HepG2 (cell line): Measurements from ENCODE around the gene PML. TPM values are rescaled to one million over a fixed set of nuclear protein-coding genes. Genes with fewer than 3 reads are reported as not detected.

ENCODE experiments used
- AHR ChIP-seq: IDR thresholded peaks from 2 replicates; pipeline ENCODE4 v1.6.1; 2018; ENCODE audit warnings: missing genetic modification reagents, missing compliant biosample characterization
- GFI1 ChIP-seq: sonication (generic); formaldehyde crosslinking; IDR thresholded peaks from 2 replicates; pipeline ENCODE4 v1.5.0; 2020; ENCODE audit warnings: missing genetic modification reagents, mild to moderate bottlenecking, borderline replicate concordance
- HDAC1 ChIP-seq: sonication (generic); formaldehyde crosslinking; IDR thresholded peaks from 2 replicates; pipeline ENCODE4 v1.5.1; 2020; ENCODE audit warnings: mild to moderate bottlenecking, missing genetic modification reagents
- KLF16 ChIP-seq, 2 experiments: sonication (generic) in 1 of 2; formaldehyde crosslinking in 1 of 2; IDR thresholded peaks; 2 replicates each; pipeline versions ENCODE4 v1.6.1 to v1.8.0; 2016 to 2023; ENCODE audit warnings: missing genetic modification reagents in 2 of 2, missing compliant biosample characterization in 1 of 2
- MEF2D ChIP-seq: sonication (generic); formaldehyde crosslinking; IDR thresholded peaks from 2 replicates; pipeline ENCODE4 v1.5.1; 2020; ENCODE audit warnings: mild to moderate bottlenecking, missing genetic modification reagents
- NFYC ChIP-seq: IDR thresholded peaks from 2 replicates; pipeline ENCODE4 v1.6.1; 2016; ENCODE audit warnings: missing genetic modification reagents, missing compliant biosample characterization
- NR2F2 ChIP-seq: IDR thresholded peaks from 2 replicates; pipeline ENCODE4 v1.6.1; 2012; ENCODE audit warnings: low read depth, inconsistent platforms, borderline replicate concordance
- POLR2AphosphoS2 ChIP-seq: IDR thresholded peaks from 2 replicates; pipeline ENCODE4 v1.6.1; 2011; ENCODE audit warnings: low read depth, low read length, improper control_type of control experiment
- RFXANK ChIP-seq: IDR thresholded peaks from 2 replicates; pipeline ENCODE4 v1.6.1; 2016
- TOPORS ChIP-seq: sonication (generic); formaldehyde crosslinking; IDR thresholded peaks from 2 replicates; pipeline ENCODE4 v1.8.0; 2023; ENCODE audit warnings: mild to moderate bottlenecking, missing genetic modification reagents
- ZNF430 ChIP-seq: sonication (generic); formaldehyde crosslinking; IDR thresholded peaks from 2 replicates; pipeline ENCODE4 v1.9.0; 2021; ENCODE audit warnings: mild to moderate bottlenecking, missing genetic modification reagents
- ZNF879 ChIP-seq: sonication (generic); formaldehyde crosslinking; IDR thresholded peaks from 2 replicates; pipeline ENCODE4 v1.8.1; 2023; ENCODE audit warnings: missing genetic modification reagents
- polyA plus RNA-seq, 8 experiments: library from polyadenylated mRNA; depleted of rRNA in 3 of 8; stranded (reverse) in 7 of 8; unstranded in 1 of 8; fragments of >200 nt; fragmentation: Illumina TruSeq in 4 of 8; extraction: Trizol in 4 of 8; gene quantifications; 2 replicates each; pipeline versions ENCODE4 v1.2.1 to v1.2.3, GENCODE V29; 2011 to 2016; ENCODE audit warnings: low read depth in 4 of 8, missing spikeins in 1 of 8, mixed read lengths in 1 of 8; ENCODE audit not compliant: insufficient read depth in 1 of 8
- total RNA-seq, 5 experiments: library from RNA; depleted of rRNA; stranded (reverse); fragments of >200 nt; fragmentation: Illumina TruSeq; extraction: Trizol; gene quantifications; 2 replicates each; pipeline ENCODE4 v1.2.3, GENCODE V29; 2016; ENCODE audit warnings: low read depth in 1 of 5
- TF ChIP-seq, protein P1 (sequence below): sonication (generic); formaldehyde crosslinking; IDR thresholded peaks from 2 replicates; pipeline ENCODE4 v1.5.0; 2020; ENCODE audit warnings: missing genetic modification reagents
- TF ChIP-seq, protein P2 (sequence below): sonication (generic); formaldehyde crosslinking; IDR thresholded peaks from 2 replicates; pipeline ENCODE4 v1.4.0; 2020; ENCODE audit warnings: missing genetic modification reagents, borderline replicate concordance
- TF ChIP-seq, protein P3 (sequence below): sonication (generic); formaldehyde crosslinking; IDR thresholded peaks from 2 replicates; pipeline ENCODE4 v1.4.0; 2020; ENCODE audit warnings: missing genetic modification reagents
- TF ChIP-seq, protein P4 (sequence below): IDR thresholded peaks from 2 replicates; pipeline ENCODE4 v1.6.1; 2016; ENCODE audit warnings: missing biosample characterization, missing genetic modification reagents, low read depth
- TF ChIP-seq, protein P5 (sequence below): IDR thresholded peaks from 2 replicates; pipeline ENCODE4 v1.6.1; 2016; ENCODE audit warnings: missing compliant biosample characterization, missing genetic modification reagents, borderline replicate concordance

The PML gene
- total and polyA plus RNA-seq, 2 of the 13 experiments (the other 11 are each of a cell fraction or from before 2014, with no cell fraction given) = 2.9 to 3.9 TPM

DNA sequence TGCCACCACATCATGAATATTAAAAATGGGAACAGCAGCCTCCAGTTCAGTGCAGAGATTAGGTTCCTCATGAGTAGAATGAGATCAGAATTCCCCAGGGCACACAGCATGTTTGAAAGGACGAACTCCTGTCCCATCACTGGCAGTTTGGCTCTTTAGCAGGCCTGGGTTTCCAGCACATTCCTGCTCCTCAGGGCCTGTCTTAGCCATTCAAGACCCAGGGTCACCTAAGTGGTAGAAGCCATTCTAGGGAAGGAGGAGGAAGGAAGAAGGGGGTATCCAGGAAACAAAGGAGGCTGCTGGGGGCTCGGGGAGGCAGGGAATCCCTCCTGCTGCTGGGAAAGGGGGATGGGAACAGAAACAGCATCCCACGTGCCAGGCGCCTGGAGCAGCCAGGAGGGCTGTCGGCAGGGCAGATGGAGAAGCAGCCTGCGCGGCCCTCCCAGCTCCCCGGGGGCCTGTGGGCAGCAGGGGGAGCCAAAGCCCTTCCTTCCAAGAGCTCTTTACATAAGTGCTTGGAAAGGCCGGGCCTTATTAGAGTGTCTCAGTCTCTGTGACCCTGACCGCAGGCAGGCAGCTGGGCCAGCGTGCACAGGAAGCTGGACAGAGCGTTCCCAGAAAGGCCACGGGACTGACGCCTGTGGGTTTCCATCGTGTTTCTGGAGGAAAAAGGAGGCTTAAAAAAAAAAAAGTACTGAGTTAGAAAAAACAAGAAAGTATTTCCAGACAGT is 43.5 kb upstream of the PML start (continued):
- TF ChIP-seq RFXANK (no peak), ZNF879 (no peak), POLR2AphosphoS2 (no peak), TOPORS (no peak), NR2F2 (no peak), GFI1 (CRISPR knock-in tag) (no peak), ZNF430 (CRISPR knock-in tag) (no peak), KLF16 (CRISPR knock-in tag; IDR thresholded peaks at IDR 0.05) (no peak), AHR (CRISPR knock-in tag) (no peak), NFYC (no peak), MEF2D (CRISPR knock-in tag) (no peak), HDAC1 (no peak; the same call in 1 of the 2 replicates)
- TF ChIP-seq, protein P1, sequence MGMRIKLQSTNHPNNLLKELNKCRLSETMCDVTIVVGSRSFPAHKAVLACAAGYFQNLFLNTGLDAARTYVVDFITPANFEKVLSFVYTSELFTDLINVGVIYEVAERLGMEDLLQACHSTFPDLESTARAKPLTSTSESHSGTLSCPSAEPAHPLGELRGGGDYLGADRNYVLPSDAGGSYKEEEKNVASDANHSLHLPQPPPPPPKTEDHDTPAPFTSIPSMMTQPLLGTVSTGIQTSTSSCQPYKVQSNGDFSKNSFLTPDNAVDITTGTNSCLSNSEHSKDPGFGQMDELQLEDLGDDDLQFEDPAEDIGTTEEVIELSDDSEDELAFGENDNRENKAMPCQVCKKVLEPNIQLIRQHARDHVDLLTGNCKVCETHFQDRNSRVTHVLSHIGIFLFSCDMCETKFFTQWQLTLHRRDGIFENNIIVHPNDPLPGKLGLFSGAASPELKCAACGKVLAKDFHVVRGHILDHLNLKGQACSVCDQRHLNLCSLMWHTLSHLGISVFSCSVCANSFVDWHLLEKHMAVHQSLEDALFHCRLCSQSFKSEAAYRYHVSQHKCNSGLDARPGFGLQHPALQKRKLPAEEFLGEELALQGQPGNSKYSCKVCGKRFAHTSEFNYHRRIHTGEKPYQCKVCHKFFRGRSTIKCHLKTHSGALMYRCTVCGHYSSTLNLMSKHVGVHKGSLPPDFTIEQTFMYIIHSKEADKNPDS (CRISPR knock-in tag) = no peak
- TF ChIP-seq, protein P2, sequence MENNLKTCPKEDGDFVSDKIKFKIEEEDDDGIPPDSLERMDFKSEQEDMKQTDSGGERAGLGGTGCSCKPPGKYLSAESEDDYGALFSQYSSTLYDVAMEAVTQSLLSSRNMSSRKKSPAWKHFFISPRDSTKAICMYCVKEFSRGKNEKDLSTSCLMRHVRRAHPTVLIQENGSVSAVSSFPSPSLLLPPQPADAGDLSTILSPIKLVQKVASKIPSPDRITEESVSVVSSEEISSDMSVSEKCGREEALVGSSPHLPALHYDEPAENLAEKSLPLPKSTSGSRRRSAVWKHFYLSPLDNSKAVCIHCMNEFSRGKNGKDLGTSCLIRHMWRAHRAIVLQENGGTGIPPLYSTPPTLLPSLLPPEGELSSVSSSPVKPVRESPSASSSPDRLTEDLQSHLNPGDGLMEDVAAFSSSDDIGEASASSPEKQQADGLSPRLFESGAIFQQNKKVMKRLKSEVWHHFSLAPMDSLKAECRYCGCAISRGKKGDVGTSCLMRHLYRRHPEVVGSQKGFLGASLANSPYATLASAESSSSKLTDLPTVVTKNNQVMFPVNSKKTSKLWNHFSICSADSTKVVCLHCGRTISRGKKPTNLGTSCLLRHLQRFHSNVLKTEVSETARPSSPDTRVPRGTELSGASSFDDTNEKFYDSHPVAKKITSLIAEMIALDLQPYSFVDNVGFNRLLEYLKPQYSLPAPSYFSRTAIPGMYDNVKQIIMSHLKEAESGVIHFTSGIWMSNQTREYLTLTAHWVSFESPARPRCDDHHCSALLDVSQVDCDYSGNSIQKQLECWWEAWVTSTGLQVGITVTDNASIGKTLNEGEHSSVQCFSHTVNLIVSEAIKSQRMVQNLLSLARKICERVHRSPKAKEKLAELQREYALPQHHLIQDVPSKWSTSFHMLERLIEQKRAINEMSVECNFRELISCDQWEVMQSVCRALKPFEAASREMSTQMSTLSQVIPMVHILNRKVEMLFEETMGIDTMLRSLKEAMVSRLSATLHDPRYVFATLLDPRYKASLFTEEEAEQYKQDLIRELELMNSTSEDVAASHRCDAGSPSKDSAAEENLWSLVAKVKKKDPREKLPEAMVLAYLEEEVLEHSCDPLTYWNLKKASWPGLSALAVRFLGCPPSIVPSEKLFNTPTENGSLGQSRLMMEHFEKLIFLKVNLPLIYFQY (CRISPR knock-in tag) = peak; percentile 67; the same call in 1 of the 2 replicates
- TF ChIP-seq, protein P3, sequence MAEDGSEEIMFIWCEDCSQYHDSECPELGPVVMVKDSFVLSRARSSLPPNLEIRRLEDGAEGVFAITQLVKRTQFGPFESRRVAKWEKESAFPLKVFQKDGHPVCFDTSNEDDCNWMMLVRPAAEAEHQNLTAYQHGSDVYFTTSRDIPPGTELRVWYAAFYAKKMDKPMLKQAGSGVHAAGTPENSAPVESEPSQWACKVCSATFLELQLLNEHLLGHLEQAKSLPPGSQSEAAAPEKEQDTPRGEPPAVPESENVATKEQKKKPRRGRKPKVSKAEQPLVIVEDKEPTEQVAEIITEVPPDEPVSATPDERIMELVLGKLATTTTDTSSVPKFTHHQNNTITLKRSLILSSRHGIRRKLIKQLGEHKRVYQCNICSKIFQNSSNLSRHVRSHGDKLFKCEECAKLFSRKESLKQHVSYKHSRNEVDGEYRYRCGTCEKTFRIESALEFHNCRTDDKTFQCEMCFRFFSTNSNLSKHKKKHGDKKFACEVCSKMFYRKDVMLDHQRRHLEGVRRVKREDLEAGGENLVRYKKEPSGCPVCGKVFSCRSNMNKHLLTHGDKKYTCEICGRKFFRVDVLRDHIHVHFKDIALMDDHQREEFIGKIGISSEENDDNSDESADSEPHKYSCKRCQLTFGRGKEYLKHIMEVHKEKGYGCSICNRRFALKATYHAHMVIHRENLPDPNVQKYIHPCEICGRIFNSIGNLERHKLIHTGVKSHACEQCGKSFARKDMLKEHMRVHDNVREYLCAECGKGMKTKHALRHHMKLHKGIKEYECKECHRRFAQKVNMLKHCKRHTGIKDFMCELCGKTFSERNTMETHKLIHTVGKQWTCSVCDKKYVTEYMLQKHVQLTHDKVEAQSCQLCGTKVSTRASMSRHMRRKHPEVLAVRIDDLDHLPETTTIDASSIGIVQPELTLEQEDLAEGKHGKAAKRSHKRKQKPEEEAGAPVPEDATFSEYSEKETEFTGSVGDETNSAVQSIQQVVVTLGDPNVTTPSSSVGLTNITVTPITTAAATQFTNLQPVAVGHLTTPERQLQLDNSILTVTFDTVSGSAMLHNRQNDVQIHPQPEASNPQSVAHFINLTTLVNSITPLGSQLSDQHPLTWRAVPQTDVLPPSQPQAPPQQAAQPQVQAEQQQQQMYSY (CRISPR knock-in tag) = no peak
- TF ChIP-seq, protein P4, sequence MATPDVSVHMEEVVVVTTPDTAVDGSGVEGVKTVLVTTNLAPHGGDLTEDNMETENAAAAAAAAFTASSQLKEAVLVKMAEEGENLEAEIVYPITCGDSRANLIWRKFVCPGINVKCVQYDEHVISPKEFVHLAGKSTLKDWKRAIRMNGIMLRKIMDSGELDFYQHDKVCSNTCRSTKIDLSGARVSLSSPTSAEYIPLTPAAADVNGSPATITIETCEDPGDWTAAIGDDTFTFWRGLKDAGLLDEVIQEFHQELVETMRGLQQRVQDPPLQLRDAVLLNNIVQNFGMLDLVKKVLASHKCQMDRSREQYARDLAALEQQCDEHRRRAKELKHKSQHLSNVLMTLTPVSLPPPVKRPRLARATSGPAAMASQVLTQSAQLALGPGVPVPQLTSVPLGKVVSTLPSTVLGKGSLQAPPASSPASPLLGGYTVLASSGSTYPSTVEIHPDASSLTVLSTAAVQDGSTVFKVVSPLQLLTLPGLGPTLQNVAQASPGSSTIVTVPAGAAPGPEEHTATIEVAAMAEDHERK (CRISPR knock-in tag) = no peak
- TF ChIP-seq, protein P5, sequence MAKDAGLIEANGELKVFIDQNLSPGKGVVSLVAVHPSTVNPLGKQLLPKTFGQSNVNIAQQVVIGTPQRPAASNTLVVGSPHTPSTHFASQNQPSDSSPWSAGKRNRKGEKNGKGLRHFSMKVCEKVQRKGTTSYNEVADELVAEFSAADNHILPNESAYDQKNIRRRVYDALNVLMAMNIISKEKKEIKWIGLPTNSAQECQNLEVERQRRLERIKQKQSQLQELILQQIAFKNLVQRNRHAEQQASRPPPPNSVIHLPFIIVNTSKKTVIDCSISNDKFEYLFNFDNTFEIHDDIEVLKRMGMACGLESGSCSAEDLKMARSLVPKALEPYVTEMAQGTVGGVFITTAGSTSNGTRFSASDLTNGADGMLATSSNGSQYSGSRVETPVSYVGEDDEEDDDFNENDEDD (CRISPR knock-in tag) = no peak
